ENCODE data around the gene COL5A1. TPM values are rescaled to one million over a fixed set of nuclear protein-coding genes. Genes with fewer than 3 reads are reported as not detected.

Gene COL5A1
- total and polyA plus RNA-seq, 2 experiments from 2014 or later: 211 to 812 TPM

DNA sequence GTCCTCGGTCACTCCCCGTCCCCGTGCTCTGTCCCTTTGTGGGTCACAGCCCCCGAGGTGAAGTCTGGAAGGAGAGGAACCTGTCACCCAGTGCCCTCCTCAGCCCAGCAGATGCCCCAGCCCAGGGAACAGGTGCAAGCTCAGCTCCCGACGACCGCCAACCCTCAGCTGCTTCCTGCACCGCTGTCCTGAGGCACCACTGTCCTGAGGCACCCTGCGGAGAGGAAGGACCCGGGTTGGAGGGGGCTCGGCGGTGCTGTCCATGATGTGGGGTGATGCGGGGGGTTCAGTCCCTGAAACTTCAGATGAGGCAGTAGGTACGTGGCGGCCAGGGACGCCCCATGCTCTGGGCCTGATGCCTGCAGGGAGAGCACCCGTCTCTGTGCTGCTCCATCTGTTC is 81.4 kb downstream of the COL5A1 start:
- H3F3A ChIP-seq (ENCODE audit: insufficient read depth): peaks cover 49% of the 10 kb centered on the region
- no peaks in the 10 kb centered on the region for H3K4me1 ChIP-seq (ENCODE audit: insufficient read depth)
- H3K27ac ChIP-seq: no peak overlapping the region
- H3K9me2 ChIP-seq (ENCODE audit: insufficient read depth): no peaks in the 10 kb centered on the region
- DNase-seq: no peak
- TF ChIP-seq EZH2phosphoT487 (IDR thresholded peaks at IDR 0.05; ENCODE audit: insufficient read depth, low read depth) (no peak), EZH2 (IDR thresholded peaks at IDR 0.05; ENCODE audit: insufficient read depth, poor library complexity, severe bottlenecking) (no peak)
- no peaks in the 10 kb centered on the region for H3K9me3 ChIP-seq (ENCODE audit: low read depth)
- peaks cover 100% of the 10 kb centered on the region for H3K79me2 ChIP-seq (ENCODE audit: insufficient read depth)
- H4K20me1 ChIP-seq (ENCODE audit: insufficient read depth): peaks cover 31% of the 10 kb centered on the region
- in situ Hi-C loops (cut with MboI): no loop called here
- H3K4me3 ChIP-seq: no peak overlapping the region
- no peak overlapping the region for H3K9ac ChIP-seq
- H2AFZ ChIP-seq: no peak overlapping the region
- WGBS, 2 experiments (ENCODE audit: low coverage in 1 of 2, low lambda C conversion rate in 2 of 2, missing lambda C conversion rate in 2 of 2): 77 to 82% methylated on average over 15 to 16 of the region's 17 CpGs
- no peaks in the 10 kb centered on the region for H3K27me3 ChIP-seq (replicated peaks; ENCODE audit: insufficient read depth)
- no peak overlapping the region for H3K4me2 ChIP-seq (ENCODE audit: unreplicated experiment)
- peaks cover 15% of the 10 kb centered on the region for H3K36me3 ChIP-seq (ENCODE audit: low read depth)

DNA sequence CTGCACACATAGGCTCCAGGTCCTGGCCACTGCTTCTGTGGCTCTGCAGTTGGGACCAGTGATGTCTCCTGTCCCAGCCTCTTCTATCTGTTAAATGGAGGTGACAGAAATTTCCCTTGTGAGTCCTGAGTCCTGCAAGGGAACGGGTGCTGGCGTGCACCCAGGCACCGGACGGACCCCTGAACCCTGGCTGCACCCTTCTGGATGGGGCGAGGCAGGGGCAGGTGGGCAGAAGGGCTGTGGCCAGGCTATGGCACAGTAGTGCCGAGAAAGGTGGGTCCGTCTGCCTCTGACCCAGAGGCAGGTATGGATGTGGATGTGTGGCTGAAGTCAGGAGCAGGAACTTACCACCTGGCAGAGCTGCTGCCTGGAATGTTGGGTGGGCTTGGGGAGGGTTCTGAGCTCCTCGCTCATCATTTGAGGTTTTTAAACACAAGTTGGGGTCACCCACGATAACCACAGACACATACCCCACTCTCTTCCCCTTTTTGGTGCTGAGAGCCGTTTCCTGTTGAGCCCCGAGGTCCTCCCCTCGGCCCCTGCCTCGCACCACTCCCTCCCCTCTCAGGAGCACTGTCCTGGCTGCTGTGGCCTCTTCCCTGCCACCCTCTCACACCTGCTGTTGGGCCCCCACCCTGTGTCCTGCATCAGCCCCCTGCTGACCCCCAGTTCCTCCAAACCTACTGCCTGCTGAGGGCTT is 82.0 kb downstream of the COL5A1 start:
- no peaks in the 10 kb centered on the region for H3K27me3 ChIP-seq (replicated peaks; ENCODE audit: insufficient read depth)
- 0 out of 2 replicates have a peak overlapping the region, but pooled peaks have one; percentile 21 for H3K9ac ChIP-seq
- H3K4me2 ChIP-seq (ENCODE audit: unreplicated experiment): no peak overlapping the region
- peaks cover 31% of the 10 kb centered on the region for H4K20me1 ChIP-seq (ENCODE audit: insufficient read depth)
- peaks cover 49% of the 10 kb centered on the region for H3F3A ChIP-seq (ENCODE audit: insufficient read depth)
- TF ChIP-seq EZH2phosphoT487 (IDR thresholded peaks at IDR 0.05; ENCODE audit: insufficient read depth, low read depth) (no peak), EZH2 (IDR thresholded peaks at IDR 0.05; ENCODE audit: insufficient read depth, poor library complexity, severe bottlenecking) (no peak)
- peaks cover 19% of the 10 kb centered on the region for H3K36me3 ChIP-seq (ENCODE audit: low read depth)
- no peak overlapping the region for H3K4me3 ChIP-seq
- no peak for DNase-seq
- WGBS, 2 experiments (ENCODE audit: low coverage in 1 of 2, low lambda C conversion rate in 2 of 2, missing lambda C conversion rate in 2 of 2): 90 to 92% methylated on average over 13 of the region's 13 CpGs
- no peaks in the 10 kb centered on the region for H3K9me2 ChIP-seq (ENCODE audit: insufficient read depth)
- H3K9me3 ChIP-seq (ENCODE audit: low read depth): no peaks in the 10 kb centered on the region
- peaks cover 100% of the 10 kb centered on the region for H3K79me2 ChIP-seq (ENCODE audit: insufficient read depth)
- no peaks in the 10 kb centered on the region for H3K4me1 ChIP-seq (ENCODE audit: insufficient read depth)
- peak overlapping the region; percentile 34 for H3K27ac ChIP-seq
- H2AFZ ChIP-seq: no peak overlapping the region
- in situ Hi-C loops (cut with MboI): no loop called here

DNA sequence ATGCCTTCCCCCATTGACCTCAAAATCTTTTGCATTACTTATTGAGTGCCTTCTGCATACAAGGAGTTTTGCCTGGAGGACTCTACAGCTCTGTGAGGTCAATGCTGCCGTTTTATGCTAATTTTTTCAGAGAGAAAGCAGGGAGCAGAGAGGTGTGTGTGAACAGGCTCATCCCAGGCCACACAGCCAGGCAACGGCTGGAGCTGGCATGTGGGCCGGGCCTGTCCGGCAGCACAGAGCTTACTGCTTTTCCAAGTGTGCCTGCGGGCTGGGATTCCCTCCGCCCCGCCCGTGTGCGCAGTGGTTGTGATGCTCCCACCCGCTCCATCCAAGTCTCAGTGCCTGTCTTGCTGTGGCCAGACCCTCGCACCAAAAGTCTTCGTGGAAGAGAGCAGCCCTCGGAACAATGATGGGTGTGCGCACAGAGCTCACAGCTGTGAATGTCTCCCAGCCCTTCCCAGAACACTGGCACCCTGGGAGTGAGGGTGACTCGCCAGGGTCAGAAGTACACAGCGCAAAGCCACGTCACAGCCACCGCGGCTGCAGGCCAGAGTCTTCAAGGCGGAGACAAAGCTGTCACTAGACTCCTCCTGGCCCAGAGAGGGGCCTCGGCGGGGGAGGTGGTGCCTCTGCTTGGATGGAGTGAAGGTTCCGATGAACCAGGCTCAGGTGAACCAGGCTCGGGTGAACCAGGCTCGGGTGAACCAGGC is 82.8 kb downstream of the COL5A1 start:
- peaks cover 100% of the 10 kb centered on the region for H3K79me2 ChIP-seq (ENCODE audit: insufficient read depth)
- peaks cover 31% of the 10 kb centered on the region for H4K20me1 ChIP-seq (ENCODE audit: insufficient read depth)
- H3K36me3 ChIP-seq (ENCODE audit: low read depth): peaks cover 21% of the 10 kb centered on the region
- no peak overlapping the region for H2AFZ ChIP-seq
- no peaks in the 10 kb centered on the region for H3K9me3 ChIP-seq (ENCODE audit: low read depth)
- no peaks in the 10 kb centered on the region for H3K9me2 ChIP-seq (ENCODE audit: insufficient read depth)
- H3F3A ChIP-seq (ENCODE audit: insufficient read depth): peaks cover 43% of the 10 kb centered on the region
- DNase-seq: peak; percentile 66
- in situ Hi-C loops (cut with MboI): no loop called here
- no peak overlapping the region for H3K4me2 ChIP-seq (ENCODE audit: unreplicated experiment)
- H3K27me3 ChIP-seq (replicated peaks; ENCODE audit: insufficient read depth): no peaks in the 10 kb centered on the region
- 63 to 68% methylated on average over 22 to 25 of the region's 25 CpGs for WGBS, 2 experiments (ENCODE audit: low coverage in 1 of 2, low lambda C conversion rate in 2 of 2, missing lambda C conversion rate in 2 of 2)
- H3K27ac ChIP-seq: peak overlapping the region; percentile 34
- H3K4me1 ChIP-seq (ENCODE audit: insufficient read depth): no peaks in the 10 kb centered on the region
- peak overlapping the region; percentile 21; the same call in 1 of the 2 replicates for H3K9ac ChIP-seq
- H3K4me3 ChIP-seq: no peak overlapping the region
- TF ChIP-seq EZH2phosphoT487 (IDR thresholded peaks at IDR 0.05; ENCODE audit: insufficient read depth, low read depth): no peak
- TF ChIP-seq EZH2 (IDR thresholded peaks at IDR 0.05; ENCODE audit: insufficient read depth, poor library complexity, severe bottlenecking): no peak

GRCh38 chr9:134724912-134725604 is 83.5 kb downstream of the COL5A1 start:
- H2AFZ ChIP-seq: no peak overlapping the region
- peak overlapping the region; percentile 34; the same call in 1 of the 2 replicates for H3K27ac ChIP-seq
- TF ChIP-seq EZH2 (IDR thresholded peaks at IDR 0.05; ENCODE audit: insufficient read depth, poor library complexity, severe bottlenecking) (no peak), EZH2phosphoT487 (IDR thresholded peaks at IDR 0.05; ENCODE audit: insufficient read depth, low read depth) (no peak)
- H3K36me3 ChIP-seq (ENCODE audit: low read depth): peaks cover 21% of the 10 kb centered on the region
- H3K4me1 ChIP-seq (ENCODE audit: insufficient read depth): no peaks in the 10 kb centered on the region
- 87% methylated on average over 17 of the region's 17 CpGs for WGBS, 2 experiments (ENCODE audit: low coverage in 1 of 2, low lambda C conversion rate in 2 of 2, missing lambda C conversion rate in 2 of 2)
- DNase-seq: no peak
- H3F3A ChIP-seq (ENCODE audit: insufficient read depth): peaks cover 40% of the 10 kb centered on the region
- no peaks in the 10 kb centered on the region for H3K9me3 ChIP-seq (ENCODE audit: low read depth)
- peaks cover 97% of the 10 kb centered on the region for H3K79me2 ChIP-seq (ENCODE audit: insufficient read depth)
- no peaks in the 10 kb centered on the region for H3K27me3 ChIP-seq (replicated peaks; ENCODE audit: insufficient read depth)
- in situ Hi-C loops (cut with MboI): no loop called here
- no peaks in the 10 kb centered on the region for H3K9me2 ChIP-seq (ENCODE audit: insufficient read depth)
- peaks cover 27% of the 10 kb centered on the region for H4K20me1 ChIP-seq (ENCODE audit: insufficient read depth)
- H3K4me2 ChIP-seq (ENCODE audit: unreplicated experiment): no peak overlapping the region
- H3K9ac ChIP-seq: 0 out of 2 replicates have a peak overlapping the region, but pooled peaks have one; percentile 21
- no peak overlapping the region for H3K4me3 ChIP-seq
